IMR-90 (cell line): ENCODE results near the gene CYP4A11. TPM values are rescaled to one million over a fixed set of nuclear protein-coding genes. Genes with fewer than 3 reads are reported as not detected.
"Not testable (repeated sequence)": the region's sequence is repeated elsewhere in the genome, so short reads cannot be mapped to it uniquely, and the experiment has no call there.

Experiments
- ATAC-seq: fragments of 200-7000 bp; cut with Tn5 transposase; 2 replicates; pipeline ENCODE4 v1.9.1; 2020; ENCODE audit warnings: low read depth, mild to moderate bottlenecking, moderate library complexity
- BruUV-seq: library from RNA; stranded (reverse); fragments of 400-500 nt; replicated peaks from 2 replicates; lab custom pipeline; 2021; lab: Mats Ljungman, UMichigan
- CTCF ChIA-PET: fragments of 300-600 bp; formaldehyde crosslinking; extraction: SDS; loops from one replicate; lab custom pipeline; 2021; ENCODE audit warnings: antibody characterized with exemption; lab: Yijun Ruan, JAX
- POLR2A ChIA-PET: fragments of 300-600 bp; sonication (Branson Sonifier 250); formaldehyde crosslinking; loops from one replicate; lab custom pipeline; 2022; ENCODE audit warnings: antibody characterized with exemption; ENCODE audit not compliant: unreplicated experiment; lab: Charles Lee
- DNase-seq: peaks from one replicate; pipeline ENCODE4 v3.0.0; 2013
- H2AFZ ChIP-seq: replicated peaks from 2 replicates; pipeline ENCODE3; 2013; ENCODE audit warnings: low read length, mild to moderate bottlenecking; ENCODE audit not compliant: poor library complexity
- H2AK5ac ChIP-seq: 2 replicates; pipeline ENCODE4 v1.6.1; 2013; ENCODE audit warnings: low read depth, low read length, inconsistent platforms
- H2AK9ac ChIP-seq: replicated peaks from 2 replicates; pipeline ENCODE3; 2013; ENCODE audit warnings: mild to moderate bottlenecking, low read depth, low read length, moderate library complexity; ENCODE audit not compliant: poor library complexity
- H2BK120ac ChIP-seq: 2 replicates; pipeline ENCODE4 v1.6.1; 2013; ENCODE audit warnings: low read depth, low read length, inconsistent platforms
- H2BK15ac ChIP-seq: 3 replicates; pipeline ENCODE4 v1.6.1; 2013; ENCODE audit warnings: low read depth, low read length, inconsistent platforms
- H2BK20ac ChIP-seq: 2 replicates; pipeline ENCODE4 v1.6.1; 2013; ENCODE audit warnings: low read depth, mild to moderate bottlenecking, inconsistent platforms, low read length, moderate library complexity
- H2BK5ac ChIP-seq: 2 replicates; pipeline ENCODE4 v1.6.1; 2013; ENCODE audit warnings: mild to moderate bottlenecking, low read depth, low read length, inconsistent platforms; ENCODE audit not compliant: poor library complexity, severe bottlenecking
- H3K14ac ChIP-seq: replicated peaks from 2 replicates; pipeline ENCODE4 v1.6.1; 2013; ENCODE audit warnings: low read depth, low read length, inconsistent platforms
- H3K18ac ChIP-seq: 2 replicates; pipeline ENCODE4 v1.6.1; 2013; ENCODE audit warnings: low read depth, low read length, control low read depth
- H3K23ac ChIP-seq: 2 replicates; pipeline ENCODE4 v1.6.1; 2013; ENCODE audit warnings: low read depth, low read length, inconsistent platforms
- H3K27ac ChIP-seq: 2 replicates; pipeline ENCODE4 v1.5.1; 2013; ENCODE audit warnings: mild to moderate bottlenecking, control low read depth, low read length; ENCODE audit not compliant: insufficient read depth
- H3K27me3 ChIP-seq: 2 replicates; pipeline ENCODE4 v1.6.1; 2013; ENCODE audit warnings: low read length; ENCODE audit not compliant: control insufficient read depth, insufficient read depth
- H3K36me3 ChIP-seq: 2 replicates; pipeline ENCODE4 v1.6.1; 2013; ENCODE audit warnings: low read length, mixed read lengths; ENCODE audit not compliant: control insufficient read depth, insufficient read depth
- H3K4ac ChIP-seq: 2 replicates; pipeline ENCODE4 v1.6.1; 2013; ENCODE audit warnings: low read depth, low read length, inconsistent platforms
- H3K4me1 ChIP-seq: 2 replicates; pipeline ENCODE4 v1.6.1; 2013; ENCODE audit warnings: low read length, mixed read lengths; ENCODE audit not compliant: control insufficient read depth, insufficient read depth
- H3K4me2 ChIP-seq: 2 replicates; pipeline ENCODE4 v1.6.1; 2013; ENCODE audit warnings: low read depth, mild to moderate bottlenecking, control low read depth, low read length, moderate library complexity
- H3K4me3 ChIP-seq: 2 replicates; pipeline ENCODE4 v1.5.1; 2013; ENCODE audit warnings: low read depth, mild to moderate bottlenecking, control low read depth, low read length, moderate library complexity; ENCODE audit not compliant: insufficient read depth
- H3K56ac ChIP-seq: 2 replicates; pipeline ENCODE4 v1.6.1; 2013; ENCODE audit warnings: low read length, inconsistent platforms; ENCODE audit not compliant: insufficient read depth; ENCODE audit errors: extremely low read depth
- H3K79me1 ChIP-seq, 2 experiments: 2 replicates each; pipeline ENCODE4 v1.6.1; 2013; ENCODE audit warnings: low read length in 2 of 2, inconsistent platforms in 1 of 2, low read depth in 1 of 2
- H3K9ac ChIP-seq: 2 replicates; pipeline ENCODE4 v1.6.1; 2013; ENCODE audit warnings: low read depth, low read length, control low read depth
- H3K9me1 ChIP-seq: 2 replicates; pipeline ENCODE4 v1.6.1; 2013; ENCODE audit warnings: low read length, inconsistent platforms; ENCODE audit not compliant: insufficient read depth
- H3K9me3 ChIP-seq: 2 replicates; pipeline ENCODE4 v1.6.1; 2013; ENCODE audit warnings: low read length; ENCODE audit not compliant: control insufficient read depth, insufficient read depth
- H4K20me1 ChIP-seq: 2 replicates; pipeline ENCODE4 v1.6.1; 2013; ENCODE audit warnings: low read length, inconsistent platforms; ENCODE audit not compliant: insufficient read depth
- H4K5ac ChIP-seq: 2 replicates; pipeline ENCODE4 v1.6.1; 2013; ENCODE audit warnings: mild to moderate bottlenecking, low read depth, low read length, control low read depth
- H4K8ac ChIP-seq, 2 experiments: 2 replicates each; pipeline ENCODE4 v1.6.1; 2013; ENCODE audit warnings: low read depth in 2 of 2, low read length in 2 of 2, control low read depth in 1 of 2, inconsistent platforms in 1 of 2
- H4K91ac ChIP-seq: 2 replicates; pipeline ENCODE4 v1.6.1; 2013; ENCODE audit warnings: low read depth, low read length, inconsistent platforms; ENCODE audit not compliant: insufficient read depth
- WGBS, 2 experiments: methylation state at CpG; one replicate each; pipeline versions ENCODE4 v1.1.5 to v1.1.7; 2013; ENCODE audit warnings: missing lambda C conversion rate in 2 of 2; ENCODE audit not compliant: insufficient read length in 1 of 2; ENCODE audit errors: extremely low coverage in 2 of 2; 5-methylcytosine and 5-hydroxymethylcytosine counted together
- dilution Hi-C: fragments of 300-500 bp; cut with HindIII; formaldehyde crosslinking; loops from one replicate; pipeline ENCODE4 v1.14.3; 2018; ENCODE audit warnings: low sequenced_read_pairs; ENCODE audit not compliant: unreplicated experiment
- in situ Hi-C: fragments of 300-500 bp; cut with MboI; formaldehyde crosslinking; loops from 3 replicates; pipeline ENCODE4 v1.14.3; 2019; ENCODE audit warnings: low sequenced_read_pairs, inconsistent platforms, mixed read lengths
- intact Hi-C: fragments of 100-400 bp; cut with micrococcal nuclease; formaldehyde crosslinking; loops from 2 replicates; pipeline ENCODE4 v1.10.0; 2022
- polyA plus RNA-seq, 3 experiments: library from polyadenylated mRNA; depleted of rRNA; stranded (reverse); fragments of >200 nt; gene quantifications; 2 replicates each; pipeline ENCODE4 v1.2.3, GENCODE V29; 2012; ENCODE audit warnings: low replicate concordance in 1 of 3
- total RNA-seq: library from RNA; depleted of rRNA; stranded (reverse); fragments of >200 nt; gene quantifications from 2 replicates; pipeline ENCODE4 v1.2.3, GENCODE V29; 2012

The CYP4A11 gene
- total and polyA plus RNA-seq, 2 of the 4 experiments (the other 2 are of a cell fraction), result not detected

GRCh38 chr1:46962272-46962671 lies 21.0 kb upstream of the CYP4A11 start:
- intact Hi-C loops, in situ Hi-C loops, BruUV-seq: not testable (repeated sequence)

More at GRCh38 chr1:46962272-46962671, 21.0 kb upstream of the CYP4A11 start:
- H2AK9ac ChIP-seq, H4K20me1 ChIP-seq, H4K5ac ChIP-seq, H3K9ac ChIP-seq, H3K79me1 ChIP-seq, H3K4me3 ChIP-seq, H3K27me3 ChIP-seq, DNase-seq, H3K9me1 ChIP-seq, H3K14ac ChIP-seq, H2AK5ac ChIP-seq, H4K8ac ChIP-seq, H2BK120ac ChIP-seq, H3K27ac ChIP-seq, H3K18ac ChIP-seq, H3K4ac ChIP-seq, ATAC-seq, POLR2A ChIA-PET, H3K23ac ChIP-seq, H3K4me1 ChIP-seq, H4K91ac ChIP-seq, CTCF ChIA-PET, H3K56ac ChIP-seq, H2BK20ac ChIP-seq, H2AFZ ChIP-seq, H2BK5ac ChIP-seq, dilution Hi-C loops, H2BK15ac ChIP-seq, H3K4me2 ChIP-seq, H3K36me3 ChIP-seq: not testable (repeated sequence)
- peaks cover 11% of the 10 kb centered on the region for H3K9me3 ChIP-seq
- 30% methylated on average over 2 of the region's 4 CpGs; no CpG with 5 or more reads in 1 of the 2 experiments for WGBS, 2 experiments
